ENCODE measurements around the gene GPLD1.

DNA sequence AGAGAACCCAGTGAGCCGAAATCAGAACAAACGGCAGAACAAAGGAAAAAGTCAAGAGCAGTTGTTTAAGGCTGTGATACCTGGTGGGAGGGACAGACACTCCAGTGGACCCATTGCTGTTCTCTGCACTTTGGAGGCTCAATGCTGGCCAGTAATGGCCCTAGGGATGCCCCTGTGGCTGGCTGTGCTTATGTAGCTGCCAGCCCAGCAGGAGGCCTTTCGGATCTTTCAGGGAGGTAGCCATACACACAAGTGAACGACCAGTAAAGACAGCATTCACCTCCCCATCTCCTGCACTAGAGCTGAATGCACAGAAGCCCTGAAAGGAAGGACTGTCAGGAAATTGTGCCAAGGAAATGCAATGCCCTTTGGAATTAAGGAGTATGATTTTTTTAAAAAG lies 34.3 kb downstream of the GPLD1 start:
- TF ChIP-seq POLR2A (IDR thresholded peaks at IDR 0.05; ENCODE audit: low read length) (no peak), GATA1 (IDR thresholded peaks at IDR 0.05; ENCODE audit: low read depth, low read length) (no peak)
